ENCODE results near the gene CZIB. TPM values are rescaled to one million over a fixed set of nuclear protein-coding genes. Genes with fewer than 3 reads are reported as not detected.

CZIB gene
- total RNA-seq, 1 experiment from 2014 or later, result 67.0 TPM

GRCh38 chr1:53182111-53182593 lies 38.3 kb downstream of the CZIB start:
- Mint-ChIP-seq H3K27ac (no peak overlapping the region), H3K9me3 (no peaks in the 10 kb centered on the region), H3K36me3 (ENCODE audit: insufficient read depth in 1 of 3, low read depth in 3 of 3) (no peaks in the 10 kb centered on the region), H3K4me3 (no peak overlapping the region), H3K4me1 (peaks cover 2 to 4% of the 10 kb centered on the region in 2 experiments; a peak in 3 of 4 replicates), H3K27me3 (ENCODE audit: low read depth) (peaks cover 13% of the 10 kb centered on the region)
- Histone ChIP-seq H2BK20ac (ENCODE audit: low read depth, low read length, poor library complexity, severe bottlenecking) (no peak overlapping the region), H3K4me2 (ENCODE audit: insufficient read depth, insufficient read length, low read length) (no peak overlapping the region), H3K56ac (ENCODE audit: insufficient read length, low read depth, low read length) (no peak overlapping the region), H3K27ac (ENCODE audit: insufficient read length, low read depth, low read length) (no peak overlapping the region), H3K4me1 (ENCODE audit: insufficient read depth, low read length) (no peaks in the 10 kb centered on the region), H3K27me3 (ENCODE audit: insufficient read depth, low read length) (no peaks in the 10 kb centered on the region), H2BK15ac (ENCODE audit: low read depth, low read length) (no peak overlapping the region), H3K18ac (ENCODE audit: insufficient read length, low read depth, low read length) (no peak overlapping the region), H4K5ac (ENCODE audit: insufficient read length, low read depth, low read length) (no peak overlapping the region), H2AK5ac (ENCODE audit: insufficient read length, low read length) (no peak overlapping the region), H3K79me2 (ENCODE audit: insufficient read depth, low read length) (no peaks in the 10 kb centered on the region), H3T11ph (ENCODE audit: low read length) (no peak overlapping the region), H4K91ac (ENCODE audit: insufficient read length, low read depth, low read length) (no peak overlapping the region), H4K8ac (replicated peaks; ENCODE audit: insufficient read length, low read depth, low read length) (no peak overlapping the region), H4K20me1 (ENCODE audit: control insufficient read depth, insufficient read depth, insufficient read length) (no peaks in the 10 kb centered on the region), H3K79me1 (ENCODE audit: insufficient read depth, low read depth, low read length, poor library complexity, severe bottlenecking) (no peaks in the 10 kb centered on the region), H2BK120ac (ENCODE audit: low read depth, low read length, poor library complexity, severe bottlenecking) (no peak overlapping the region), H2AFZ (ENCODE audit: low read length) (no peak overlapping the region), H3K23ac (ENCODE audit: insufficient read length, low read depth, low read length) (no peak overlapping the region), H3K14ac (ENCODE audit: insufficient read depth, low read length) (no peak overlapping the region), H3K9ac (ENCODE audit: extremely low read depth, insufficient read length, low read length) (no peak overlapping the region), H2BK5ac (ENCODE audit: insufficient read length, low read length) (no peak overlapping the region), H3K9me3 (ENCODE audit: control insufficient read depth, low read depth, low read length) (no peaks in the 10 kb centered on the region), H3K23me2 (ENCODE audit: insufficient read length, low read depth, low read length, poor library complexity, severe bottlenecking) (no peaks in the 10 kb centered on the region), H2BK12ac (ENCODE audit: insufficient read length, low read depth, low read length) (no peak overlapping the region), H3K4ac (ENCODE audit: low read depth, low read length) (no peak overlapping the region)
- no CpG with 5 or more reads among the region's 16 CpGs for WGBS (ENCODE audit: extremely low coverage, insufficient read length, low lambda C conversion rate)
- peak; percentile 77 for DNase-seq
- TF ChIP-seq CTCF (conservative IDR thresholded peaks at IDR 0.05), result peak; percentile 96
